GM10248 (cell line): ENCODE measurements around the gene AP3B1.

Experiments
- CTCF ChIA-PET: fragments of 300-600 bp; sonication (Branson Sonifier 250); formaldehyde crosslinking; extraction: SDS; loops from one replicate; lab custom pipeline; 2021; ENCODE audit warnings: antibody characterized with exemption; lab: Yijun Ruan, JAX
- POLR2A ChIA-PET: fragments of 350-650 bp; sonication (Branson Sonifier 250); formaldehyde crosslinking; extraction: SDS; loops from one replicate; lab custom pipeline; 2020; ENCODE audit warnings: antibody characterized with exemption; lab: Yijun Ruan, JAX
- DNase-seq: peaks from one replicate; pipeline ENCODE4 v3.0.0; 2012; ENCODE audit errors: extremely low spot score
- TF ChIP-seq, protein P1 (sequence below): IDR thresholded peaks from 2 replicates; pipeline ENCODE4 v1.5.1; 2012; ENCODE audit warnings: mild to moderate bottlenecking, low read depth; ENCODE audit errors: extremely low read depth, missing control alignments, control extremely low read depth

The AP3B1 gene

DNA sequence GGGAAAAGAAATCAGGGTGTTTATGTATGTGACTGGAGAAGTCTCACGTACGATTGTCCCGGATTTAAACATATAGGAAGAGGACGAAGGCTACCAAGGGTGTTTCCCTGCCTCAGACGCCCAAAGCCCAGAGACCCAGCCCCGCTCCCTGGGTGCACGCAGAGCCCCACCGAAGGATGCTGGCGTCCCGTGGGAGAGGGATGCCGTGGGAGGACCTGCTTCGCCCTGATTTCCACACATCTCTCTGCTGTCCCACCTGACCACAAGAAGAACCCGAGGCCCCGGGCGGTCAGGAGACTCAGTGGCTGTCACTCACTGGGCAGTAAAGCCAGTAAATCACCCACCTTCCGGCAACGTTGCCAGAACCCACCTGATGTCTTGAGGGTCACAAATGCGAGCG, 306.5 kb downstream of the AP3B1 start:
- ChIA-PET CTCF (no interaction called here), POLR2A (no interaction called here)
- no peak for DNase-seq
- TF ChIP-seq, protein P1, sequence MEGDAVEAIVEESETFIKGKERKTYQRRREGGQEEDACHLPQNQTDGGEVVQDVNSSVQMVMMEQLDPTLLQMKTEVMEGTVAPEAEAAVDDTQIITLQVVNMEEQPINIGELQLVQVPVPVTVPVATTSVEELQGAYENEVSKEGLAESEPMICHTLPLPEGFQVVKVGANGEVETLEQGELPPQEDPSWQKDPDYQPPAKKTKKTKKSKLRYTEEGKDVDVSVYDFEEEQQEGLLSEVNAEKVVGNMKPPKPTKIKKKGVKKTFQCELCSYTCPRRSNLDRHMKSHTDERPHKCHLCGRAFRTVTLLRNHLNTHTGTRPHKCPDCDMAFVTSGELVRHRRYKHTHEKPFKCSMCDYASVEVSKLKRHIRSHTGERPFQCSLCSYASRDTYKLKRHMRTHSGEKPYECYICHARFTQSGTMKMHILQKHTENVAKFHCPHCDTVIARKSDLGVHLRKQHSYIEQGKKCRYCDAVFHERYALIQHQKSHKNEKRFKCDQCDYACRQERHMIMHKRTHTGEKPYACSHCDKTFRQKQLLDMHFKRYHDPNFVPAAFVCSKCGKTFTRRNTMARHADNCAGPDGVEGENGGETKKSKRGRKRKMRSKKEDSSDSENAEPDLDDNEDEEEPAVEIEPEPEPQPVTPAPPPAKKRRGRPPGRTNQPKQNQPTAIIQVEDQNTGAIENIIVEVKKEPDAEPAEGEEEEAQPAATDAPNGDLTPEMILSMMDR = no peak

DNA sequence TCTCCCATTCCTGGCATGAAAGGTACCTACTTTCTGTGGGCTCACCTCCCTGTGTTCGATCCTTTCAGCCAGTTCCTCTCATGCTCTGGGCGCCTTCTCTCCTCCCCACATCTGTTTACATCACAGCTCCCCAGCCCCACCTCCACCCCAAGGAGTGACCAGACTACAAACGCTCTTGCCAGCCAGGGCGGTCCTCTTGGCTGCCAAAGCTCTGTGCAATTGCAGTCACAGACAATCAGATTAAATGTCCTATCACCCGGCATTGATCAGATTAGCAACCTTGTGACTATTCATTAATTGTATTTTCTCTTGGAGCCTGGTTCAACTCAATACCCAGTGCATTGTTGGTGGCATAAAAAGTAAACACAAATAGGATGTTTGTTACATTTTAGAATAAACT, 307.2 kb downstream of the AP3B1 start:
- TF ChIP-seq, protein P1 = no peak
- ChIA-PET CTCF (no interaction called here), POLR2A (no interaction called here)
- DNase-seq = no peak

DNA sequence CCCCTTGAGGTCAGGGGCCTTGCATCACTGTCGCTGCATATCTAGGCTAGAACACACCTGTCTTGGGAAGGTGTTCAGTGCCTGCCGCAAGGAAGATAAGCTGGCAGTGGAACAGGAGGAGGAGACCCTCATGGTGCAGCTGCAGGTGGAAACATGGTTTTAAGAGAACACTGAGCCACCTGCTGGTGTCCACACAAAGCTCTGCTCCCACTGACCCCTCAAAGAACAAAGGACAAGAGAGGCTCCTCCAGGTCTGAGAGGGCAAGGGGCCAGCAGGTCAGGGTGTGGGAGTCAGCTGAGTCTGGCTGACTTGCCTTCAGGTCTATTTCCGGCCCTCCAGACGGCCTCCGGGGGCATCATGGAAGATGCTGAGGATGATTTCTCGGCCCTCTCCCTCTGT, 308.2 kb downstream of the AP3B1 start:
- DNase-seq = no peak
- ChIA-PET CTCF (no interaction called here), POLR2A (no interaction called here)
- TF ChIP-seq, protein P1 = no peak

DNA sequence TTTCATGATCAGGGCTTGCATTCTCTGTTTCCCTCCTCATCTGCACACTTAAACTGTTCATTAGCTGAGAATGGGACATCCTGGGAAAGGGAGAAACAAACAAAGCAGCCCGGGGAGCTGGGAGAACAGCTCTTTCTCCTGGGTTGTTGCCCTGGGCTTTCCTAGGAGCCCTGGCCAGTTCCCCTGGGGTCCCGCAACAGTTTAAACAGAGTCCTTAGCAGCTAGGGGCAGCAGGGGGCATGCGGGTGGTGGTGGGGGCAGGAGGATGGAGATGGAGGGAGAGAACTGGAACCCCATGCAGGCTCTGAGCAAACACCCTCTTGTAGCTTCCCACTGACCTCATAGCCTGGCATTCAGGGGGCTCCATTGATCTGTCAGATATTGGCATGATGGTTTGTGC, 309.3 kb downstream of the AP3B1 start:
- no peak for DNase-seq
- ChIA-PET CTCF (interaction anchor here (1.2 kb wide), 1 partner anchor 10 kb away, joined by 4 read pairs; no protein-coding TSS in a partner anchor), POLR2A (no interaction called here)
- TF ChIP-seq, protein P1 = no peak

DNA sequence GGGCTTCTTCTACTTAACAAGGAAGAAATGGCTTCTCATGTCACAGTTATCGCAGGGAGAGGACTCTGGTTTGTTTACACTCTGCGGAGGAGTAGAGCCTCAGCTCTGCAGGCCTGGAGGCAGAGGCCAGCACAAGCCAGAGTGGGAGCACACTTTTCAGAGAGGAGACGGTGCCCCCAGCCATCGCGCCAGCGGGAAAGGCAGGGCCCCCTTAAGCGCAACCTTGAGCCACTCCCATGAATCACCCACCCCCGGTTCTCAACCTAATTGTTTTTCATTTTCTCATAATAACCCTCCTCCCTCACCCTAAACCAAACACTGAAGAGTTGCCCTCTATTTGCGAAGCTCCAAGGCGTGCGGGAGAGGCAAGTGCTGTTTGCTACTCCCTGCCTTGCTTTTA, 309.9 kb downstream of the AP3B1 start:
- TF ChIP-seq, protein P1 = no peak
- CTCF ChIA-PET = interaction anchor here (1.2 kb wide), 1 partner anchor 9 kb away, joined by 4 read pairs; no protein-coding TSS in a partner anchor
- DNase-seq = no peak
- POLR2A ChIA-PET = no interaction called here

DNA sequence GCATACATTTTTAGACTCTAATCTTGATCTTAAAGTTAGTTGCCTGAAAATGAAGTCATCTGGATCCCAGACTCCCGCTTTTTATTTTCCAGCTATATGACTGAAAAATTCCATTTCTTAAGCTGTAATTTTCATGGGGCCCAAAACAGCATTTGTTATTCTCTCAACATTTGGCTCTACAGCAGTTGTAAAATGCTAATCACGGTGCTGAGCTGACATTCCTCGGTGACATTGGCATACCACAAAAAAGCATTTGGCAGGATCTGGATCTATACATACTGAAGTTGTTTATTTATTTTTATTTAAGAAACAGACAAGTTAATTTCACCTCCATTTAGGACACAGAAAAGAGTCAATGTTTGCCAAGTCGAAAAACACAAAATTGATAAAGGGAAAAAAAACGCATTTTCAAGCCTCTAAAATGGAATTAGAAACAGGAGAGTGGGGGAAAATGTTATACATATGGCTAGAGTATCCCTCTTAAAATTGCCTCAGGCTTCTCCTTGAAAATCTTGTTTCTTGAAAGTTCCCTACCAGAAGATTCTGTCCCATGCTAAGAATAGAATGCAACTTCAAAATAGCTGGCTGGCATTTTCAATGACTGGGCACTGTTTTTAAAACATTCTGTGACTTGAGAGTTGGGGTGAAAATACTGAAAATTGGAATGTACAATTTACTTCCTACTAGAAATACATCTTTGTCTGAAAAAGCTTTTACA, 310.9 kb downstream of the AP3B1 start:
- POLR2A ChIA-PET = no interaction called here
- TF ChIP-seq, protein P1 = no peak
- no peak for DNase-seq
- CTCF ChIA-PET = interaction anchor here (2.5 kb wide), 1 partner anchor 12 kb away, joined by 9 read pairs; no protein-coding TSS in a partner anchor
